Panc1 (cell line): ENCODE results near the gene LRRK1.

Experiments used
- POLR2AphosphoS5 ChIP-seq: IDR thresholded peaks from 2 replicates; pipeline ENCODE4 v1.6.1; 2012; ENCODE audit warnings: mild to moderate bottlenecking, low read depth, low read length, moderate library complexity
- TCF7L2 ChIP-seq: IDR thresholded peaks from 2 replicates; pipeline ENCODE4 v1.6.1; 2011; ENCODE audit warnings: mild to moderate bottlenecking, low read depth, low read length, inconsistent platforms
- TF ChIP-seq, protein P1 (sequence below): fragments of 450-650 bp; IDR thresholded peaks from 2 replicates; pipeline ENCODE4 v1.5.1; 2017; ENCODE audit warnings: mild to moderate bottlenecking
- TF ChIP-seq, protein P2 (sequence below), 2 experiments: IDR thresholded peaks; 2 replicates each; pipeline ENCODE4 v1.6.1; 2011 to 2012; ENCODE audit warnings: low read depth in 2 of 2, control low read depth in 1 of 2, low read length in 1 of 2, mild to moderate bottlenecking in 1 of 2, moderate library complexity in 1 of 2; ENCODE audit not compliant: insufficient read depth in 1 of 2

DNA sequence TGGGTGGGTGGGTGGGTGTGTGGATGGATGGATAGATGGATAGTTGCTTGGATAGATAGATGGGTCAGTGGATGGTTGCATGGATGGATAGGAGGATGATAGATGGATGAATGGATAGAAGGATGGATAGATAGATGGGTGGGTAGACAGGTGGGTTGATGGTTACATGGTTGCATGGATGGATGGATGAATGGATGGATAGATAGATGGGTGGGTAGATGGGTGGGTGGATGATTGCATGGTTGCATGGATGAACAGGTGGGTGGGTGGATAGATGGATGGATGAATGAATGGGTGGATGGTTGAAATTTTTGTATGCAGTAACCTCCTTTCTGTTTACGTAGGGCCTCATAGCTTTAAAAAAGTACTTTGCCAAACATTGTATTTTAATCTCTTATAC is 79.5 kb downstream of the LRRK1 start:
- TF ChIP-seq, protein P1, sequence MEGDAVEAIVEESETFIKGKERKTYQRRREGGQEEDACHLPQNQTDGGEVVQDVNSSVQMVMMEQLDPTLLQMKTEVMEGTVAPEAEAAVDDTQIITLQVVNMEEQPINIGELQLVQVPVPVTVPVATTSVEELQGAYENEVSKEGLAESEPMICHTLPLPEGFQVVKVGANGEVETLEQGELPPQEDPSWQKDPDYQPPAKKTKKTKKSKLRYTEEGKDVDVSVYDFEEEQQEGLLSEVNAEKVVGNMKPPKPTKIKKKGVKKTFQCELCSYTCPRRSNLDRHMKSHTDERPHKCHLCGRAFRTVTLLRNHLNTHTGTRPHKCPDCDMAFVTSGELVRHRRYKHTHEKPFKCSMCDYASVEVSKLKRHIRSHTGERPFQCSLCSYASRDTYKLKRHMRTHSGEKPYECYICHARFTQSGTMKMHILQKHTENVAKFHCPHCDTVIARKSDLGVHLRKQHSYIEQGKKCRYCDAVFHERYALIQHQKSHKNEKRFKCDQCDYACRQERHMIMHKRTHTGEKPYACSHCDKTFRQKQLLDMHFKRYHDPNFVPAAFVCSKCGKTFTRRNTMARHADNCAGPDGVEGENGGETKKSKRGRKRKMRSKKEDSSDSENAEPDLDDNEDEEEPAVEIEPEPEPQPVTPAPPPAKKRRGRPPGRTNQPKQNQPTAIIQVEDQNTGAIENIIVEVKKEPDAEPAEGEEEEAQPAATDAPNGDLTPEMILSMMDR, result no peak
- TF ChIP-seq, protein P2, sequence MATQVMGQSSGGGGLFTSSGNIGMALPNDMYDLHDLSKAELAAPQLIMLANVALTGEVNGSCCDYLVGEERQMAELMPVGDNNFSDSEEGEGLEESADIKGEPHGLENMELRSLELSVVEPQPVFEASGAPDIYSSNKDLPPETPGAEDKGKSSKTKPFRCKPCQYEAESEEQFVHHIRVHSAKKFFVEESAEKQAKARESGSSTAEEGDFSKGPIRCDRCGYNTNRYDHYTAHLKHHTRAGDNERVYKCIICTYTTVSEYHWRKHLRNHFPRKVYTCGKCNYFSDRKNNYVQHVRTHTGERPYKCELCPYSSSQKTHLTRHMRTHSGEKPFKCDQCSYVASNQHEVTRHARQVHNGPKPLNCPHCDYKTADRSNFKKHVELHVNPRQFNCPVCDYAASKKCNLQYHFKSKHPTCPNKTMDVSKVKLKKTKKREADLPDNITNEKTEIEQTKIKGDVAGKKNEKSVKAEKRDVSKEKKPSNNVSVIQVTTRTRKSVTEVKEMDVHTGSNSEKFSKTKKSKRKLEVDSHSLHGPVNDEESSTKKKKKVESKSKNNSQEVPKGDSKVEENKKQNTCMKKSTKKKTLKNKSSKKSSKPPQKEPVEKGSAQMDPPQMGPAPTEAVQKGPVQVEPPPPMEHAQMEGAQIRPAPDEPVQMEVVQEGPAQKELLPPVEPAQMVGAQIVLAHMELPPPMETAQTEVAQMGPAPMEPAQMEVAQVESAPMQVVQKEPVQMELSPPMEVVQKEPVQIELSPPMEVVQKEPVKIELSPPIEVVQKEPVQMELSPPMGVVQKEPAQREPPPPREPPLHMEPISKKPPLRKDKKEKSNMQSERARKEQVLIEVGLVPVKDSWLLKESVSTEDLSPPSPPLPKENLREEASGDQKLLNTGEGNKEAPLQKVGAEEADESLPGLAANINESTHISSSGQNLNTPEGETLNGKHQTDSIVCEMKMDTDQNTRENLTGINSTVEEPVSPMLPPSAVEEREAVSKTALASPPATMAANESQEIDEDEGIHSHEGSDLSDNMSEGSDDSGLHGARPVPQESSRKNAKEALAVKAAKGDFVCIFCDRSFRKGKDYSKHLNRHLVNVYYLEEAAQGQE (IDR thresholded peaks at IDR 0.05; ENCODE audit: insufficient read depth in 1 of 2, low read depth in 2 of 2, low read length in 1 of 2), result no peak
- TF ChIP-seq POLR2AphosphoS5 (no peak), TCF7L2 (no peak)
